GM18502 (cell line): ENCODE measurements around the gene FAT3.

ENCODE experiments used
- ATAC-seq: cut with Tn5 transposase; IDR thresholded peaks from one replicate; pipeline ENCODE4 v1.9.1; 2021; ENCODE audit warnings: mild to moderate bottlenecking; ENCODE audit not compliant: unreplicated experiment, poor library complexity

The FAT3 gene

DNA sequence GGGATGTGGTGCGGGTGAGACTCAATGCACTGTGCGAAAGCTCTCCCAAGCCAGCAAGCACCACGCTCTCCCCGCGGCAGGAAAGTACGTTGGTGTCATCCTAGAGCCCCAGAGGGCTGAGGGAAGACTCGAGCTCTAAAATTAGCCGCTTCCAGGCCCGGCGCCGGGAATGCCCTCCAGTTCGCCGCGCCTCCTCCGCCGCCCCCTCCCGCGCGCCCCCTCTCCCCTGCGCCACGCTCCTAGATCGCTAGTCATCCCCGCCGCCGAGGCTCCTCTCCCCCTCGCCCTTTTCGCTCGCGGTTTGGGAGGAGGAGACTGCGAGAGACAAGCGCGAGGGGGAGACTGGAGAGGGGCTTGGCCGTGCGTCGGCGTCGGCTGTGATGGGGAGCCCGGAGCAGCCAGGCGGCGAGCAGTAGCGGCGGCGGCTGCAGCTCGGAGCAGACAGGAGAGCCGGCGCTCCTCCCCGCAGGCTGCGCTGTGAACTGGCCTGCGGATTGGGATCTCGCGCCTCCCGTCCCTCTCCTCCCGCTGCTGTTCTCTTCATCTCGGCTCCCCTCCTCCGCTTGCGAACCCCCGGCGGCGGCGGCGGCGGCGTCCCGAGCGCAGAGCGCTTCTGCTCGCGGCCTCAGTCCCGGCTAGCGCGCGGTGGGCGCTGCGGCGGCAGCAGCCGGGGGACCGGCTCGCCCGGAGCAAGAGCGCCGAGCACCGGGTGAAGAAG lies at the start of gene FAT3:
TSS of gene FAT3 (plus strand) at position 412 of the 718 bp plus-strand sequence. CDS start 127,295 bp downstream, outside the sequence.
- no peak for ATAC-seq

DNA sequence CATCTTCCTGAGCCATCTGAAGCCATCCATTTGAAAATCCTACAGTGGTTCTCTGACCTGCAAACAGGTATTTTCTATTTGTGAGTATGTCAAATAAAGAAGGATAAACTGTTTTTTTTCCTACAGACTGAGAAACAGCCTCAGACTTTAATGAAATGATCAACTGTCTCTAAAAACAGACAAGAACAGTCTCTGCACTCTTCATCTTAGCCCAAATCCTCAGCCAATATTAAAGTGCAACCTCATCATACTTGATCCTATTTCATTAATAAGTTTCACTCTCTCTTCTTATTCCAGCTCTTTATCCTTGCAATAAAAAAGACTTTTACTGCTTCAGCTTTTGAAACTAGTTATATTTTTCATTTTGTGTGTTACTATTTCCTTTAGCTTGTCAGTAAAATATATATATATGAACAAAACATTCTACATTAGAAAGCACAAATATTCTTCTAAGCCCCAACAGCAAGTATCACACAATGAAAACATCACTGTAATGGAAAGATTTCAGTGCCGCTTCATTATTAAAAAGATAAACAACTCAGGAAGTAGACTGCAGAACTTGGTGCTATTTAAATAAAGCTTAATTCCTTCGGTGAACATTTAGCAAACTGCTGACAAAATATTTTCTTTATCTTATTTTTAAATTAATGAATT lies 45.5 kb upstream of the FAT3 start:
- no peak for ATAC-seq

DNA sequence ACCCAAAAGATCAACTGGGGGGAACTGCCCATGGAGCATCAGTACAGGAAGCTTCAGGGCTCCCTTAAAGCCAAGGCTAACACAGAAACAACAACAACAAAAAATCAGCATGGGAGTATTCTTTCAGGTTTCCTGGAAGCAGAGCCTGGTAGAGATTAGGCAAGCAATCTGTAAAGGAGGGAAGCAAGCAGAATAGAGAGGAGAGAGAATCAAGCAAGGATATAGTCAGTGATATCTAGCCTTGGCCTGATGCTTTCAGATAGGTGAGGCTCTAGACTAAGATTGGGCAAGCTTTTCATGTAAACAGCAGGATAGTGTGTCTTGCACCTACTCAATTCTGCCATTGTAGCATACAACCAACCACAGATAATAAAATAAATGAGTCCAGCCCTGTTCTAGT lies 44.4 kb upstream of the FAT3 start:
- ATAC-seq, result no peak

DNA sequence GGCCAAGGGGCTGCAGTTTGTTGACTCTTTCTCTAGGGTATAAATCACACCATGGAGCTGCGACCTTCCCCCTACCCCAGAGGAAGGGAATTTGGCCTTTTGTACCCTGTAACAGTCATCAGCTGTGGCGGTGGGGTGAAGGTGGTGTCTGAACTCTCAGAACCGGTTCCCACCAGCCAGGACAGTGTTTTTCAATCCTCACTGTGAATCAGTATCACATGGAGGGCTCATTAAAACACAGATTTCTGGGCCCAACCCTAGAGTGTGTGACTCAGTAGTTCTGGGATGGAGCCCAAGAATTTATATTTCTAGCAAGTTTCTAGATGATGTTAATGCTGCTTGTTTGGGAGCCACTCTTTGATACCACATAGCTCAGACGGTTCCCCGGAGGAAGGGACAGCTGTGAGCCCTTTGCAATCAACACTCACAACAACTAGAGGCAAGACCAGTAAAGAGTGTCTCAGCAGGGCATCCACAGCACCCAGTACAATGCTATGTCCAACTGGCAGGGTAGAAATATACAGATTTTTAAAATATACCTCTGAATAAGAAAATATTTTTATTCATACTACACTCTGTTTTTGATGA lies 43.9 kb upstream of the FAT3 start:
- no peak for ATAC-seq

DNA sequence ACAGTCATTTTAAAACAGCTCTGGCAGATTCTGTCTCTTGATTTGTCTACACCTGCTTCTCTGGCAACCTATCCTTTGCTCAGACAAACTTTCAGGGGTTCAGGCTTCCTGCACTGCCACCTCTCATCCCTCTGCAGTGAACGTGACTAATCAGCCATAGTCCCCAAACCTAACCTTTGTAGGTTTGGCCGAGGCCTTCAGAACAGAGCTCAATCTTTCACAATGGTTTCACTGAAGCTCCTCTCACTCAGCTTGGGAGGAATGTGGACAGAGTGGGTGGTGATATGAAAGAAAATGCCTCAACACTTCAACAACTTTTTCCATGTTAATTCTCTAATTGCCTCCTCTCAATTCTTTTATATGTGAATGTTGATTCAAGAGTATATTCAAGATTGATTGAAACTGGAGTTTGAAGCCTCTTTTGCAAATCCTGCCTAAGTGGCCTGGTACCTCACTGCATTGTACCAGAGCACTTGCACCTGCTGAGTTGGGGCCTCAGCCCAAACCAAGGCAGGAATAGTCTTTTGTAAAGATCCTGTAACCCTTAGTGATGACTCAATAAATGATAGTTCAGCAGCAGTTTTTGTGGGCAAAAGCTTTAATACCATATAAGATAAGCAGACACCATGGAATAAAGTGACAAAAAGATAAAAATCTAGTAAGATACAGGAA lies 33.9 kb upstream of the FAT3 start:
- ATAC-seq, result no peak

DNA sequence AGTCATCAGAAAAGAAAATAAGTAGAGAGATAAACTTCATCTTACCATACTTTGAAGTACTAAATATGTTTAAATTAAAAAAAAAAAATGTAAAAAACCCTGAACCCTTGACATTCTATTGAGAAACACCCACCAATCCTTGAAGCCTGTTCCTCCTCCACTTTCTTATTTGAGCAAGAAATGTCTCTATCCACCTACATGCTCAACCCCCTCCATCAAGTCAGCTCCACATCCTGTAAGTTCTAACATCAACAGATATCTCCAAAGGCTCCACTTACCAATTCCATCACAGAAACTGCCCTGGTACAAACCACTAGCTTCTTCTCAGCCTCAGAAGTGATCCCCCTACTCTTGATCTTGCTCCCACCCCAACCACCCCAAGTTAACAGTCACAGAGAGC lies 32.5 kb upstream of the FAT3 start:
- no peak for ATAC-seq

DNA sequence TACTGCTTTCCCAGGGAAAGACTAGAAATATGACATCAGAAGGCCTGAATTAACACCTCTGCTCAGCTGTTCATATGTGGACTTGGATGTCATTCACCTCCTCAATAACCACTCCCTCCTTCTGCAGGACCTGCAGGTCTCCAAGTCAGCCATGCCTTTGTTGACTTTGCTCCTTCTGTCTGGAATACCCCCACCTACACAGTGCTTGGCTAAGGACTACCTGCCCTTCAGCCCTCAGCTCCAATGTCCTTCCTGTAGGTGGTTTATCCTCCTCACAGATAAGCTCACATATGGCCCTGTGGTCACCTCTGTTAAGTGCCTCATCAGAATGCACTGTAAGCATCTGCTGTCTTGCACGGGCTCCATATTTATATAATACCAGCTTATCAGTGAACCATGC lies 26.4 kb upstream of the FAT3 start:
- ATAC-seq, result no peak

DNA sequence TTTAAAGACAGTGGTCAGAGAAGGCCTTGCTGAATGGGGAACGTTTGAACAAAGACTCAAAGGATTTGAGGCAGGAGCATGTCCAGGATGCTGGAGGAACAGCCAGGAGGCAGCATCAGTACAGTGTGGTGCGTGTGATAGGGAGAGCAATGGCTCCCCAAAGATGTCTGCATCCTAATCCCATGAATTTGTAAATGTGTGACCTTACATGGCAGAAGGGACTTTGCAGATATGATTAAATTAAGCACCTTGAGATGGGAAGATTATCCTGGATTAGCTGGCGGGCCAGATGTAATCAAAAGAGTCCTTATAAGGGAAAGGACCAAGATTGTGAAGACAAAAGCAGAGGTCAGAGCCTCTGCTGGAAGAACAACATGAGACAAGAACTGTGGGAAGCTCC lies 24.6 kb upstream of the FAT3 start:
- ATAC-seq, result no peak

DNA sequence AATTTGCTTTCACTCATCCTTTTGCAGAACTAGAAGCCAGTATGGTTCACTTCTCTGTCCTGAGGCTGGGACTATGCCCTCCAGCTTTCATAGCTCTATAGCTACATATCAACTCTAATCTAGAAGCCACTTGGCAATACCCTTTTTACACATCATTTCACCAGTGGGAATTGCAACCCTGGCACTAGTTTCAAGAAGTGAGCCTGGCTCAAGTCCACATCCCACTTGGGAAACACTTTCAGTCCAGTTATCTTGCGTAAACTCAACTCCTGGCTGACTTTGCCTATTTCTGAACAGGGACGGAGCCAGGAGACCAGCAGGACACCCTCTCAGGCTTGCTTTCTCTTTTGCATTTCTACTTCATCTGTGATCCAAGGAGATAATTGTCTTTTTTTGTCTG lies 19.9 kb upstream of the FAT3 start:
- no peak for ATAC-seq

DNA sequence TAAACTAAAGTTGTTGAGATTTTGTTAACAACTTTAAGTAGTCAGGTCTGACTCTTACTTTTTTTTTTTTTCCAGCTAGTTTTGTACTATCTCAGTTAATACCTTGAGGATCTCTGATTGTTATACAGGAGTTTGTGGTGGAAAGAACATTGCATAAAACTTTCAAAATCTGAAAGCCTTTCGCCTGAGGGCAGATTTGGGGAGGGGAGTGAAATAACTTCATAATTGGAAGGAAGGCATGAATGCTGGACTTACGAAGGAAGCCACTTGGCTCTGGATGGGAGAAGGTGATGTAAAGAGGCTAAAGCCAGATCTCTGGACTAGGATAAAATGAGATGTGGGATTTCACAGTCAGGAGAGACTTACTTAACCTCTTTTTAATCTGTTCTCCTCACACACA lies 18.2 kb upstream of the FAT3 start:
- no peak for ATAC-seq

DNA sequence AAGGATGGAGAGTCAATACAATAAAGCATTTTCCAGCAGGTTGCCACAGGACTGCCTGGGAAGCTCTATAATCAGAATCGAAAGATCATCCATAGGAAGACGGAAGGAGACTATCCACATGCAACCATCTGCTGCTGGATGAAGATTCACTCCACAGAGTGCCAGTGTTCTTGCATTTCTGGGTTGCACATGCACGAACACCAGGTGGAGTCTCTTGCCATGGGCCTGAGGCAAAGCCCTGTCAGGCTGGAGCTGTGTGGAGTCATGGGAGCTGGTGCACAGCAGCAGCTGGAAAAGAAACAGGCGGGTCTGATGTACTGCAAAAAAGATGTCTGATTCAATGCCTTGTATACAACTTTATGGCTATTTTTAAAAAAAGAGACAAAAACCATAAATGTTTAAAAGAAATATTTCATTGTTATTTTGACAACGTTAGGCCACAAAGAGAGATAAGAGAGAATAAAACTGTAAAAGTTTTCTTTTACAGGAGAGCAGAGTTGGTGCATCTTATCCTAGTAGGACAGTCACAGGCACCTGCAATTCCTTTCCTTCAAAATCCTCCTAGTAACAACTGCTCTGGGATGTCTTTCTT lies 12.9 kb upstream of the FAT3 start:
- ATAC-seq, result no peak

DNA sequence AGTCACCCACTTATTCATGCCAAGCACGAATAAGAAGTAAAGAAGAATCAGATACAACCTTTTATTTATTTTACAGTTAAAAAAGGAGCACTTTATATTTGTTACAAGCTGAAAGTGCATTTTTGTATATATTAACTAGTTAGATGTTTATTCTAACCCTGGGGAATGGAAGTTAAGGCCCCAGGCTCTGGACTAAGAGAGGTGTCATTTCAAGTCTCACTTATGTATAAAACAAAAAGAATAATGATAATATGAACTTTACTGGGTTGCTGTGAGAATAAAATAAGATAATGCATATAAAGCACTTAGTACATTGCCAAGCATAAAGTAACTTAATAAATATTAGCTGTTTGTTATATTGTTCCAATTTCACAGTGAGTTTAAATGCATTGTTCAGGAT lies 12.1 kb upstream of the FAT3 start:
- no peak for ATAC-seq

DNA sequence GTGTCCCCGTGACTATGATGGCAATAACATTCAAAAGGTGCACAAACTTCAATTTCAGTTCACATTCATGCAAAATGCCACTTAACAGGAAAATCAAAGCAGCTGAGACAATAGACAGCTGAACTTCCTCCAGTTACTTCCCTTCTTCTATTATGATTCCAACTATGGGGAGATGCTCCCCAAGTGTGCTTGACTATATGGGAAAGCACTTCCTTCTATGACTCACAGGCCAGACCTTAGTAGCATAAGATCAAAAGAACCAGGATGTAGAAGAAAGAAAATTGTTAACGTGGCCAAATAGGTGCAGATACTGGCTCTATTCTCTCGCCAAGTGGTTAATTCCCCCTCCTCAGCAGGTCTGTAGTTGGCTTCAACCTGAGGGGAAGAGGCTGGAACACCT lies 7.8 kb upstream of the FAT3 start:
- ATAC-seq, result no peak

DNA sequence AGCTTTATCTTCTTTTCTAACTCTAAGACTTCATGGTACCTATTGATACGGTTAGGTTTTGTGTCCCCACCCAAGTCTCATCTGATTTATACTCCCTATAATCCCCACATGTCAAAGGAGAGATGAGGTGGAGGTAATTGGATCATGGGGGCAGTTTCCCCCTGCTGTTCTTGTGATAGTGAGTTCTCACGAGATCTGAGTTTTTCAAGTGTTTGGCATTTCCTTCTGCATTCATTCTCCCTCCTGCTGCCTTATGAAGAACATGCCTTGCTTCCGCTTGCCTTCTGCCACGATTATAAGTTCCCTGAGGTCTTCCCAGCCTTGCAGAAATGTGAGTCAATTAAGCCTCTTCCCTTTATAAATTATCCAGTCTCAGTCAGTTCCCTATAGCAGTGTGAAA lies 5.1 kb upstream of the FAT3 start:
- ATAC-seq, result no peak

DNA sequence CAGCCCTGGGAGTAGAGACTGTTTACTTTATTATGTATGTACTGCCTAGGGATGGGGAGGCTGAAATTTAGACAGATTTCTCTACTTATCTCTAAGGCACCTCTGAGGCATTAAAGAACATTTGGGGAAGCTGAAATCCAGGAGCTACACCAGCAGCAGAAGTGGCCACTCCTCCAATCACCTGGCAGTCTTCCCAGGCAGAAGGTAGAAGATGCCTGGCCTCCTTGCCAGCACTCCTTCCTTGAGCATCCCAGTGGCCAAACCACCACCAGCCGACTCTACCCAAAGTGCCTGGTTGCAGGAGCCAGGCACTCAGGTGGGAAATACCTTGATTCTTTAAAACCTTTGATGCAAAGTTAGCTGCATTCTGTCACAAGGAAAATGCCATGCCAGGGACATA lies 1.9 kb upstream of the FAT3 start:
- no peak for ATAC-seq

DNA sequence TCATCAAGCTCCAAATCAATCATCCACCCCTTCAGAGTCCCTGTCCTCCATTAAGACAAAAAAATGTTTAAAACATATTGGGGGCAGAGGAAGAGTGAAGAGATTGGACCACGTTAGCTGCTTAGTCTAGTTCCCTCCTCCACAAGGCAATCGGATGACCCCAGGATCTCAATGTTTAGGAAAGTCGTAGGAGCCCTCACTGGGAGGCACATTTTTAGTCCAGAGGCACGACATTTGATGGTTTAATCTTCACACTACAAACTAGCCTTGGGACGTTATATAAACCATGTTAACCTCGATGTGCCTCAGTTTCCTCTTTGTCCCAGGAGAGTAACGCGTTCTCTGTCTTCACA lies 588 bp upstream of the FAT3 start:
- ATAC-seq, result no peak

DNA sequence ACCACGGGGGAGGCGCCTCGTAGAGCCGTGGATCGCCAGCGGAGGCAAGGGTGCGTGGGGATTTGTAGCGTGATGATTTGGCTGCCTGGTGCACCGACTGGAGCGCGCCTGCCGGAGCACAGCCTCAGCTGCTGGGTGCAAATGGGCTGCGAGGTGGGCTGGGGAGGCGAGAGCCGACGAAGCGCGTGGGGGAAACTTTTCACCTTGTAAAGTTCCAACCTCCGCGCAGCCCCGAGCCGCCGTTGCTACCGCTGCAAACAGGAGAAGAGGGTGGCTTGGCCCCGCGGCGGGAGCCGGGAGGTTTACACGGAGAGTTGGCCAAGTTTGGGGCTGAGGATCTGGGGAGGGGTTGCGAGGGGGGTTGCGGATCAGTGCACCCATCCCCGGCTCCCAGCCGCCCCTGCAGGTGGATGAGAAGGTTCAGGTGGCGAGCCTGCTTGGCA lies 528 bp downstream of the FAT3 start:
- no peak for ATAC-seq

DNA sequence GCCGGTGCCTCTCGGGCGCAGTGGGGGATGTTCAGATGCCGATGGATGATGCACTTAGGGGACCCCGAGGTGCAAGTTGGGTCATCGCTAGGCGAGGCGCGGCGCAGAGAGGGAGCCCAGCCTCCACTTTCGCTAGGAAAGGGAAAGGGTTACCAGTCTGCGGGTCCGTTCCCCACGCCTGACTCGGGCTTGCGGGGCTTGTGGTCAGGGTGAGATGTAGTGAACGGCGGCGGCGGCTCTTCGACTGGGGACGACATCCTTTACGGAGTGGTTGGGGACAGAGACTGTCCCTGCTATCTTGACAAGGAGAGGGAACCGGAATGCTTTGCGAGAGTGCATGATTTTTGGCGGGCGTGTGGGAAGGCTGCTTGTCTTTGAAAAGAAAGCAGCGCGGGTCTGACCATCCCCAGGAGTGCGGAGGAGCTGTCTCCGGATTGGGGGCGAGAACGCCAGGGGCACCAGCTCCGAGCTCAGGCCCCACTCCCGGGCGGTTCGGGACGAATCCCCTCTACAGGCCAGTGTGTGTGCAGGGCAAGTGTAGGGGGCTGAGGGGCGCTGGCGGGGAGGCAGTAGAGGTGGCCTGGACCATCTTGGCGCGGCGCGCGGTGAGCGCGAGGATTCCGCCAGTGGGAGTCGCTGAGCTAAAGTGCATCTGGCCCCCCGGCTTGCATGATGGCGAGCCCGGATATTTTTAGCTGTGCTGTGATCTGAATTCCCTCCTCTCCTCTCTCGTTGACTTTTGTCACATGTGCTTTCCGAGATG lies 1.1 kb downstream of the FAT3 start:
- ATAC-seq, result no peak

DNA sequence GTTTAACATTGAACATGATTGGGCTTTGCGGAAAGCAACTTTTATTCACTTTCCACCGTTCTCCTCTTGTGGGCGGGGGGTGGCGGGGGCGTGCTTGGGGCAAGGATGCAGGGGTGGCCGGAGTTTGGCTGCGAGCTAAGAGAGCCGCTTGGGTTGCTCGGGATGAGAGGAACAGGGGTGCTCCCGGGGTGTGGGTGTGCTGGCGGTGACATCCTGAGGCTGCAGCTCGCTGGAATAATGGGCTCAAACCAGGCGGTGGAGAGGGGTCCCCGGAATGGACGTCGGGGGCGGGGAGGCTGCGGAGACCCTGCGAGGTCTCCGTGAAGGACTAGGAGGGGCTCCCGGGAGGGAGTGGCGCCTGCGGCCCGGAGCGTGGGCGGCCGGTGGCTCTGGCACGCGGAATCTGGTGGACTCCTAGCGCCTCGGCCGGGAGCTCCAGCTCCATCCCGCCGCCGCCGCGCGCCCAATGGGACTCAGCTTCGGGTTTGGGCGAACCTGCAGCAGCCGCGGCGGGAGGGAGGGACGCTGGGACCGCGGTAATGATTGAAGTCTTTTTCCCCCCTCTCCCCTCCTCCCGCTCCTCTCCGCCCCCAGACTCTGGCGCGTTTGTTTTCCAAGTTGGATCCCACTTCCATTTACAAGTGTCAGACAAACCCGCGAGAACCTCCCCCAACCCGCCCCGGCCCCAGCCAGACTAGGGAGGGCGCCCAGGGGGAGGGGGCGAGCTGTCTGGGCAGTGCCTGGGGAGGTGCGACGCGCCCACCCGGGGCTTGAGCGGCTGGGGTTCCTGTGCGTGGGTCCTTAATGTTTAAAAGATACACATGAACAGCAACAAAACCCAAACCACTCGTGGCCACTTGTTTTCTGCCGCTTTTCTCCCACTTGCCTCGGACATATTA lies 2.0 kb downstream of the FAT3 start:
- no peak for ATAC-seq
